OCI-LY7 (cell line): Measurements from ENCODE around the gene NXF3.

Source experiments
- CTCF ChIP-seq: fragments of 200-600 bp; sonication (generic); conservative IDR thresholded peaks from 2 replicates; pipeline ENCODE4 v1.5.1; 2014; ENCODE audit warnings: mild to moderate bottlenecking, antibody characterized with exemption, low read length, moderate library complexity, mixed read lengths
- EZH2phosphoT487 ChIP-seq: fragments of 200-600 bp; sonication (generic); IDR thresholded peaks from 2 replicates; pipeline ENCODE4 v1.6.1; 2018; ENCODE audit warnings: low read depth, borderline replicate concordance, mild to moderate bottlenecking, mixed run types, antibody characterized with exemption, low read length, moderate library complexity, mixed read lengths

- TF ChIP-seq CTCF = no peak
- TF ChIP-seq EZH2phosphoT487 = no peak
Observed at GRCh38 chrX:103073467-103073866, 19.5 kb downstream of the NXF3 start.
